SH-SY5Y (cell line): ENCODE results near the gene CYS1.

Experiments
- GATA2 ChIP-seq: IDR thresholded peaks from 2 replicates; pipeline ENCODE4 v1.6.1; 2011; ENCODE audit warnings: mild to moderate bottlenecking, low read depth, low read length
- GATA3 ChIP-seq: IDR thresholded peaks from 2 replicates; pipeline ENCODE4 v1.6.1; 2011; ENCODE audit warnings: low read depth, mild to moderate bottlenecking, low read length, moderate library complexity

- TF ChIP-seq GATA2 (no peak), GATA3 (no peak)
Observed at GRCh38 chr2:10123281-10123680, 43.1 kb upstream of the CYS1 start.
